Calu3 (cell line): ENCODE measurements around the gene WNK4. TPM values are rescaled to one million over a fixed set of nuclear protein-coding genes. Genes with fewer than 3 reads are reported as not detected.

Source experiments
- BruUV-seq: library from RNA; stranded (reverse); fragments of 400-500 nt; replicated peaks from 2 replicates; lab custom pipeline; 2021; lab: Mats Ljungman, UMichigan
- CTCF ChIA-PET: fragments of 300-600 bp; sonication (Branson Sonifier 250); formaldehyde crosslinking; loops from one replicate; lab custom pipeline; 2022; ENCODE audit warnings: antibody characterized with exemption; lab: Charles Lee
- DNase-seq: peaks from one replicate; pipeline ENCODE4 v3.0.0; 2022
- H3K27ac Mint-ChIP-seq: one replicate; pipeline ENCODE4 v1.8.0; 2022; ENCODE audit warnings: mixed read lengths; ENCODE audit not compliant: unreplicated experiment
- H3K27me3 Mint-ChIP-seq: one replicate; pipeline ENCODE4 v1.8.0; 2022; ENCODE audit warnings: mixed read lengths; ENCODE audit not compliant: unreplicated experiment
- H3K36me3 Mint-ChIP-seq: one replicate; pipeline ENCODE4 v1.8.0; 2022; ENCODE audit warnings: mild to moderate bottlenecking, moderate library complexity, mixed read lengths; ENCODE audit not compliant: insufficient read depth, unreplicated experiment
- H3K4me1 Mint-ChIP-seq: one replicate; pipeline ENCODE4 v1.8.0; 2022; ENCODE audit warnings: mild to moderate bottlenecking, low read depth, mixed read lengths; ENCODE audit not compliant: unreplicated experiment
- H3K4me3 Mint-ChIP-seq: one replicate; pipeline ENCODE4 v1.8.0; 2022; ENCODE audit warnings: mild to moderate bottlenecking, low read depth, moderate library complexity, mixed read lengths; ENCODE audit not compliant: unreplicated experiment
- H3K9me3 Mint-ChIP-seq: one replicate; pipeline ENCODE4 v1.8.0; 2022; ENCODE audit warnings: low read depth, mixed read lengths; ENCODE audit not compliant: unreplicated experiment
- intact Hi-C: fragments of 100-400 bp; cut with micrococcal nuclease; formaldehyde crosslinking; loops from one replicate; pipeline ENCODE4 v1.10.0; 2022; ENCODE audit not compliant: unreplicated experiment
- total RNA-seq: library from RNA; stranded (reverse); gene quantifications from 2 replicates; pipeline ENCODE4 v1.2.3, GENCODE V29; 2022
- TF ChIP-seq, protein P1 (sequence below): fragments of 200-600 bp; IDR thresholded peaks from one replicate; pipeline ENCODE4 v1.8.0; 2022; ENCODE audit warnings: antibody characterized with exemption; ENCODE audit not compliant: unreplicated experiment

Gene WNK4
- total RNA-seq, 1 experiment from 2014 or later = 0.33 TPM

DNA sequence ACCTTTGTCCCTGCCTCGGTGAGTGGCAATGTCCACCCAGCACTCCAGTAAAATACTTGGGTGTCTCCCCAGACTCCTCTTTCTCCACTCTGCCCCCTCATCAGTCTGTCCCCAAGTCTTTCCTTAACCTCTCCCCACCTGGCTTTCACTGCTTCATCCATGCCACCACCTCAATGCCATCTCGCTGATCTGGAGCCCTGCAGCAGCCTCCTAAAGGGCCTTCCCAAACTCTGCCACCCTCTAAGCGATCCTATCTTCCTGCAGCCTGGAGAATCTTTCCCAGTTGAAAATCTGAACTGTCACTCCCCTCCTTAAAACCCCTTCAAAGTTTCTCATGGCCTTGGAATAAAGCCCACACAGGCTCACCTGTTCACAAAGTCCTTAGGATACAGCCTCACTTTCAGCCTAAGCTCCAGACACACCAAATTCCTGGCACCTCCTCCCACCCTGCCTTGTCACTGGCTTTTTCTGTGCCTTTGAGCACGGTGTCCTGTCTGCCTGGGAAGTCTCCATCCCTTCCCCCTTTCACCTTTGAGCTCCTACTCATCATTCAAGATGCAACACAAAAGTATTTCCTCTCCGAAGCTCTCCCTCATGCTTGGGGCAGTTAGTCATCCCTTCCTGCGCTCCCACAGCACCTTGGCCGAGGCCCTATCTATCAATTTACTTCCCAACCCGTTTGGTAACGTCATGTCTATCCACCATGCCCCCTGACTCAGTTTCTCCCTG is 2.8 kb downstream of the WNK4 start:
- TF ChIP-seq, protein P1, sequence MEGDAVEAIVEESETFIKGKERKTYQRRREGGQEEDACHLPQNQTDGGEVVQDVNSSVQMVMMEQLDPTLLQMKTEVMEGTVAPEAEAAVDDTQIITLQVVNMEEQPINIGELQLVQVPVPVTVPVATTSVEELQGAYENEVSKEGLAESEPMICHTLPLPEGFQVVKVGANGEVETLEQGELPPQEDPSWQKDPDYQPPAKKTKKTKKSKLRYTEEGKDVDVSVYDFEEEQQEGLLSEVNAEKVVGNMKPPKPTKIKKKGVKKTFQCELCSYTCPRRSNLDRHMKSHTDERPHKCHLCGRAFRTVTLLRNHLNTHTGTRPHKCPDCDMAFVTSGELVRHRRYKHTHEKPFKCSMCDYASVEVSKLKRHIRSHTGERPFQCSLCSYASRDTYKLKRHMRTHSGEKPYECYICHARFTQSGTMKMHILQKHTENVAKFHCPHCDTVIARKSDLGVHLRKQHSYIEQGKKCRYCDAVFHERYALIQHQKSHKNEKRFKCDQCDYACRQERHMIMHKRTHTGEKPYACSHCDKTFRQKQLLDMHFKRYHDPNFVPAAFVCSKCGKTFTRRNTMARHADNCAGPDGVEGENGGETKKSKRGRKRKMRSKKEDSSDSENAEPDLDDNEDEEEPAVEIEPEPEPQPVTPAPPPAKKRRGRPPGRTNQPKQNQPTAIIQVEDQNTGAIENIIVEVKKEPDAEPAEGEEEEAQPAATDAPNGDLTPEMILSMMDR = no peak
- CTCF ChIA-PET = interaction anchor here (0.5 kb wide), 1 partner anchor 40 kb away, joined by 3 read pairs; no protein-coding TSS in a partner anchor
- no peak overlapping the region for H3K27ac Mint-ChIP-seq
- H3K4me3 Mint-ChIP-seq = no peak overlapping the region
- intact Hi-C loops = no loop called here
- H3K9me3 Mint-ChIP-seq = no peaks in the 10 kb centered on the region
- peaks cover 9% of the 10 kb centered on the region for H3K4me1 Mint-ChIP-seq
- DNase-seq = no peak
- H3K36me3 Mint-ChIP-seq = peaks cover 21% of the 10 kb centered on the region
- peaks cover 72% of the 10 kb centered on the region for H3K27me3 Mint-ChIP-seq
- BruUV-seq = no TSS peak

DNA sequence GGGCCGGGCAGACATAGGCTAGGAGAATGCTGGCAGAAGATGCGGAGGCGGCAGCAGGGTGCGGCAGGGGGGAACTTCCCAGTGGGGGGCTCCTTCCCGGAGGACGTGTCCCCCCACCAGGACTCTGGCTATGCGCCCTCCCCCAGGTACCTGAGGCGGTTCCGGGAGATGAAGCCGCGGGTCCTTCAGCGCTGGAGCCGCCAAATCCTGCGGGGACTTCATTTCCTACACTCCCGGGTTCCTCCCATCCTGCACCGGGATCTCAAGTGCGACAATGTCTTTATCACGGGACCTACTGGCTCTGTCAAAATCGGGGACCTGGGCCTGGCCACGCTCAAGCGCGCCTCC is 3.4 kb downstream of the WNK4 start:
- no peak overlapping the region for H3K27ac Mint-ChIP-seq
- CTCF ChIA-PET = interaction anchor here (0.5 kb wide), 1 partner anchor 41 kb away, joined by 3 read pairs; no protein-coding TSS in a partner anchor
- peaks cover 77% of the 10 kb centered on the region for H3K27me3 Mint-ChIP-seq
- H3K9me3 Mint-ChIP-seq = no peaks in the 10 kb centered on the region
- peaks cover 9% of the 10 kb centered on the region for H3K4me1 Mint-ChIP-seq
- DNase-seq = no peak
- no peak overlapping the region for H3K4me3 Mint-ChIP-seq
- intact Hi-C loops = no loop called here
- TF ChIP-seq, protein P1 = no peak
- peaks cover 21% of the 10 kb centered on the region for H3K36me3 Mint-ChIP-seq
- no TSS peak for BruUV-seq

DNA sequence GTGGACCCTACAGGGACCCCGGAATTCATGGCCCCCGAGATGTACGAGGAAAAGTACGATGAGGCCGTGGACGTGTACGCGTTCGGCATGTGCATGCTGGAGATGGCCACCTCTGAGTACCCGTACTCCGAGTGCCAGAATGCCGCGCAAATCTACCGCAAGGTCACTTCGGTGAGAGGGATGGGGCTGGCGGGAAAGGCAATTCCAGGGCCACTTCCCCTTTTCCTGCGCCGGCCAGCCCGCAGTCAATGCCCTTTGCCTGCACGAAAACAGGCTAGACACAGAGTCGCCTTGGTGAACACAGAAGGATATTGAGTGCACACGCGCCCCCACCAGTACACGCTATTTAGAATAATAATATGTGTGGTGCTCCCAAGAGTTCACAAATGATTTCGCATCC is 4.0 kb downstream of the WNK4 start:
- Mint-ChIP-seq H3K36me3 (peaks cover 16% of the 10 kb centered on the region), H3K4me3 (no peak overlapping the region), H3K27me3 (peaks cover 84% of the 10 kb centered on the region), H3K4me1 (peaks cover 9% of the 10 kb centered on the region), H3K9me3 (no peaks in the 10 kb centered on the region), H3K27ac (no peak overlapping the region)
- BruUV-seq = no TSS peak
- CTCF ChIA-PET = no interaction called here
- TF ChIP-seq, protein P1 = no peak
- intact Hi-C loops = no loop called here
- no peak for DNase-seq

DNA sequence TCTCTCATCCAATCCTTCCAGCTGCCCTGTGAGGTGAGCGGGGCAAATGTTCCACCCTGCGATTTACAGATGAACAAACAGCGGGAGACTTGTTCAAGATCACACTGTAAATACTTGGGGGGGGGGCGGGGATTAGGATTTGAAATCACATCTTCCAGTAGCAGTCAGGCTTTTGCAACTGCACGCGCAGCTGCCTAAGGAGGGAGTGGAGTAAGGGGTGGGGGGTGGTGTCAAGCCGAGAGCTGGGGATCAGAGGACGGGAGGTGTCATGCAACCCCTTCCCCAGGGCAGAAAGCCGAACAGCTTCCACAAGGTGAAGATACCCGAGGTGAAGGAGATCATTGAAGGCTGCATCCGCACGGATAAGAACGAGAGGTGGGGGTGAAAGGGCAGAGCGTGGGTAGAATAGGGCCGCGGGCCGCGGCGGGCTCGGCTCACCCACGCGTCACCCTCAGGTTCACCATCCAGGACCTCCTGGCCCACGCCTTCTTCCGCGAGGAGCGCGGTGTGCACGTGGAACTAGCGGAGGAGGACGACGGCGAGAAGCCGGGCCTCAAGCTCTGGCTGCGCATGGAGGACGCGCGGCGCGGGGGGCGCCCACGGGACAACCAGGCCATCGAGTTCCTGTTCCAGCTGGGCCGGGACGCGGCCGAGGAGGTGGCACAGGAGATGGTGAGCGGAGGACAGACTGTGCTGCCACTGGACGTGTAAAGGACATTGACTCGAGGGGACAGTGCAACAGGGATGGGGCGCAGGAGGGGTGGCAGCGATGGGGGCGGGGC is 4.6 kb downstream of the WNK4 start:
- intact Hi-C loops = no loop called here
- CTCF ChIA-PET = interaction anchor here (0.5 kb wide), 1 partner anchor 62 kb away, joined by 4 read pairs; no protein-coding TSS in a partner anchor
- BruUV-seq = no TSS peak
- Mint-ChIP-seq H3K9me3 (no peaks in the 10 kb centered on the region), H3K4me1 (peaks cover 9% of the 10 kb centered on the region), H3K27me3 (peaks cover 90% of the 10 kb centered on the region), H3K27ac (no peak overlapping the region), H3K36me3 (peaks cover 10% of the 10 kb centered on the region), H3K4me3 (no peak overlapping the region)
- TF ChIP-seq, protein P1 = no peak
- no peak for DNase-seq
